LNCaP clone FGC (cell line): ENCODE measurements around the gene MGAT5.

Experiments
- DNase-seq: peaks from one replicate; pipeline ENCODE4 v3.0.0-alpha.2; 2011; ENCODE audit warnings: low read depth
- H3K4me3 ChIP-seq: 2 replicates; pipeline ENCODE4 v1.5.1; 2011; ENCODE audit warnings: mild to moderate bottlenecking, low read depth, low read length, control low read depth
- TF ChIP-seq, protein P1 (sequence below): IDR thresholded peaks from 2 replicates; pipeline ENCODE4 v1.5.1; 2012; ENCODE audit warnings: mild to moderate bottlenecking; ENCODE audit not compliant: control insufficient read depth, insufficient read depth; ENCODE audit errors: extremely low read depth

The MGAT5 gene

DNA sequence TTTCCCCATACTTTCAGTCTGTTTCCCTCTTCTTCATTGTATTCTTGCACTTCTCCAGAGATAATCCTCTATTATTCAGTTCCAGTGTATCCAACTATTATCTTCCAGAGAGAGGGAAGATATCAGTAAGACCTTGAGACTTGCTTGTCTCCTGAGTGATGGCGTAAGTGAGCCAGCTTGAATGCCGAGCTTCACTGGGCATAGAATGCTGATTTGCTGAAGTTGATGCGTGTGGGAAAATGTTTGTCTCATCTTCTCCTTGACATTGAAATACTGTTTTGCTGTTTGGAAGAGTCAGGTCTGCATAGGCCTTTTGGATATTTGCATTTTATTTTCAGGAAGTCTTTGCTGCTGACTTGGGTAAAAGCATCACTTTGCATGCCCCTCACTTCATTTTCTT lies 41.1 kb upstream of the MGAT5 start:
- no peak overlapping the region for H3K4me3 ChIP-seq
- DNase-seq: no peak
- TF ChIP-seq, protein P1, sequence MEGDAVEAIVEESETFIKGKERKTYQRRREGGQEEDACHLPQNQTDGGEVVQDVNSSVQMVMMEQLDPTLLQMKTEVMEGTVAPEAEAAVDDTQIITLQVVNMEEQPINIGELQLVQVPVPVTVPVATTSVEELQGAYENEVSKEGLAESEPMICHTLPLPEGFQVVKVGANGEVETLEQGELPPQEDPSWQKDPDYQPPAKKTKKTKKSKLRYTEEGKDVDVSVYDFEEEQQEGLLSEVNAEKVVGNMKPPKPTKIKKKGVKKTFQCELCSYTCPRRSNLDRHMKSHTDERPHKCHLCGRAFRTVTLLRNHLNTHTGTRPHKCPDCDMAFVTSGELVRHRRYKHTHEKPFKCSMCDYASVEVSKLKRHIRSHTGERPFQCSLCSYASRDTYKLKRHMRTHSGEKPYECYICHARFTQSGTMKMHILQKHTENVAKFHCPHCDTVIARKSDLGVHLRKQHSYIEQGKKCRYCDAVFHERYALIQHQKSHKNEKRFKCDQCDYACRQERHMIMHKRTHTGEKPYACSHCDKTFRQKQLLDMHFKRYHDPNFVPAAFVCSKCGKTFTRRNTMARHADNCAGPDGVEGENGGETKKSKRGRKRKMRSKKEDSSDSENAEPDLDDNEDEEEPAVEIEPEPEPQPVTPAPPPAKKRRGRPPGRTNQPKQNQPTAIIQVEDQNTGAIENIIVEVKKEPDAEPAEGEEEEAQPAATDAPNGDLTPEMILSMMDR: no peak

DNA sequence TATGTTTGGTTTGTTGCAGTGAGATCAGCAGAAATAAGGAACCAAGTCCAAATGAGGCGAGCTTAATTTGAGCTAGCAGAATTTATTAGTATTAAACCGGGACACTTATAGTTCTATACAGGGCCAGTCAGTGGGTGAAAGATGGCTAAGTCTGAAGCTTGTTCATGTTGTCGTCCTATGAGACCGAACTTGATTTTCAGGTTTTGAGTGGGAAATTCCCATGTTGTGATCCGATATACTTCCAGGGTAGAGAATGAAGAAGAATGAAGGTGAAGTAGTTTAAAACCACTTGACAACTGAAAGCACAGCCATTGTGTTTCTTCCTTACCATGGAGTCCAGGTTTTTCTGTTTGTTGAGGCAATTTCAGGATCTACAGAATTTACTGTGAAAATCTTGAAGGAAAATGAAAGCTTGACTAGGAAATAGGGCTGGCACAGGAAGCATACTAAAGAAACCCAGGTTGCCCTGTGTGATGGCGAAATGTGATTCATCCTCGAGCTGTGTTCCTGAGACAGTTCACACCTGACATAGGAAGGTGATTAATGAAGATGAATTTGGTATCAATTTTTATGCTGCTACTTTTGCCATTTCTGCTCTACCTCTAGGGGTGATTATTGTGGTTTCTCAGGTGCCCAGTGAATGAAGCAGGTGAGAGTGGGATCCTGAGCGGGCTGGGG lies 37.6 kb upstream of the MGAT5 start:
- TF ChIP-seq, protein P1: no peak
- peak; percentile 40 for DNase-seq
- no peak overlapping the region for H3K4me3 ChIP-seq

DNA sequence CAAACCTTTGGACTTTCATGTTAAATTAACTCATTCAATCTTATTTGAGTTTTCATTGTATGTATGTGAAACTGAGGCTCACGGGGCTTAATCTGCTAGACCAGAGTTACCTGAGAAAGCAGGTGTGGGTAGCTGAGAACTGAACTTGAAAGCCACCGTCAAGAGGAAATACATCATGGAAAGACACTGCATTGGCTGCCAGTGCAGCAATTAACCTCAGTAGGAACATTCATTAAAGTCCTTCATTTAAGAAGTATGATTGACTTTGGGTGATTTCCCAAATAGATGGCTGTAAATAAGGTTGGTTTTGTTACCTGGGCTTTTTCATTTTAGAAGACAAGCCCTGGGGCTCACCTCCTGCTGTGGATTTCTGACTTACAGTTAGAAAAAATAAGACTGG lies 36.5 kb upstream of the MGAT5 start:
- no peak for DNase-seq
- TF ChIP-seq, protein P1: no peak
- H3K4me3 ChIP-seq: no peak overlapping the region

DNA sequence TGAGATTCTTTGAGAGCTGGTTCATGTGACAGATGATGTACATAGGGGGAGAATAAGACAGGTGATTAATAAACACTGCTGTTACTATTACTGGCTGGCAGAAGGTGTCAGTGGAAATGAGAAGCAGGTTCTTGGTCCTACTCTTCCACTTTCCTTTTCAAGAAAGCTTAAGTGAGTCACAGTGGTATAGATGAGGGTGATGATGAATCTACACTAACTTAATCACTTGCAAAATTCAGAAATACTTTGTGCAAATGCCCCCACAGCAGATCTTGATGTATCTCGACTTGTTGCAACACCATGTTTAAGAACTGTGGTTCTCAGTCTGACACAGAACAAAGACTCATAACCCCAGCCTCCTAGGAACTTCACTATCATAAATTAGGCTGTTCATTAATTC lies 35.9 kb upstream of the MGAT5 start:
- TF ChIP-seq, protein P1: no peak
- no peak for DNase-seq
- H3K4me3 ChIP-seq: no peak overlapping the region

DNA sequence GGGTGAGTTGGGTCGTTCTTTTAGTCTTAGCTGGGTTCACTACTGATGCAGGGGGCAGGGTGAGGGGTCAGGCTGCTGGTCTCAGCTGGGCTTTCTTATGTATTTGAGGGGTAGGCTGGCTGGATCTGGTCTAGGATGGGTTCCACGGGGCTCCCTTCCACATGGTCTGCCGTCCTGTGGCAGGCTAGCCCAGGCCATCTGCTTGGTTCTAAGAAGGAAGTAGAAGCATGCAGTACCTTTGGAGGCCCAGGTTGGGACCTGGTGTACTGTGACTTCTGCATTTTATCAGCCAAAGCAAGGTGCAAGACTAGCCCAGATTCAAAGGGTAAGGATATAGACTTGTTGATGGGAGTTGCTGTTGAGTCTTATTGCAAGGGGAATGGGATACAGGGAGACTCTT lies 35.5 kb upstream of the MGAT5 start:
- TF ChIP-seq, protein P1: no peak
- H3K4me3 ChIP-seq: no peak overlapping the region
- no peak for DNase-seq

DNA sequence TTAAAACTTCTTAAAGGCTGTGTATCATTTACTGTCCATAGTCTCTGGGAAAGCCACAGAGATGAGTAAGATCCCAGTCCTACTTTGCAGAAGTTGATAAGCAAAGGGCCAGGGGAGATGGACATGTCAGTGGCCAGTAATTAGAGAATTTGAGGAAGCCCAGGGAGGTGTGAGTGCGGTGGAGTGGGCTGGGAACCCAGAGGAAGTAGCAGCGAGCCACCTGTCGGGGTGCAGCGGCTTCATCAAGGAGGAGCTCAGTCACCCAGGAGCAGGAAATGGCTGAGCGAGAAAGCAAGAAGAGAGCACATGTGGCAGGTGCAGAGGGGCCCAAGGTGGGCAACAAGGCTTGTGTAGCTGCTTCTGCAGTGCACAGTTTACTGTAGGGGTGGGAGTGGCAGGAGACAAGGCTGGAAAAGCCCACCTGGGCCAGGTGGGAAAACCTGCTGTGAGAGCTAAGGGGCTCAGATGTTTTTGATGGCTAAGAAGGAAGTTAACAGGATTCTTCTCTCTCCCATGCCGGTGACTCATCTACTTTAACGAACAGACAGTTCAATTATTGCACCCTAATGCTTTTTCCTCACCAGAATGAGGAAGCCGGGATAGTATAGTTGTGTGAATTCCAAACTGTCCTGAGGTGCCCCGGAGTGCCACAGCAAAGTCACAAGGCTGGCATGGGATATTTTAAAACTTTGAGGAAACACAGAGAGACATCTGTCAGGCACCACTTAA lies 34.8 kb upstream of the MGAT5 start:
- TF ChIP-seq, protein P1: no peak
- H3K4me3 ChIP-seq: no peak overlapping the region
- no peak for DNase-seq
